ENCODE data around the gene ARIH1. TPM values are rescaled to one million over a fixed set of nuclear protein-coding genes. Genes with fewer than 3 reads are reported as not detected.

ARIH1 gene
- total RNA-seq, 1 donor from 2014 or later: 54.8 TPM

DNA sequence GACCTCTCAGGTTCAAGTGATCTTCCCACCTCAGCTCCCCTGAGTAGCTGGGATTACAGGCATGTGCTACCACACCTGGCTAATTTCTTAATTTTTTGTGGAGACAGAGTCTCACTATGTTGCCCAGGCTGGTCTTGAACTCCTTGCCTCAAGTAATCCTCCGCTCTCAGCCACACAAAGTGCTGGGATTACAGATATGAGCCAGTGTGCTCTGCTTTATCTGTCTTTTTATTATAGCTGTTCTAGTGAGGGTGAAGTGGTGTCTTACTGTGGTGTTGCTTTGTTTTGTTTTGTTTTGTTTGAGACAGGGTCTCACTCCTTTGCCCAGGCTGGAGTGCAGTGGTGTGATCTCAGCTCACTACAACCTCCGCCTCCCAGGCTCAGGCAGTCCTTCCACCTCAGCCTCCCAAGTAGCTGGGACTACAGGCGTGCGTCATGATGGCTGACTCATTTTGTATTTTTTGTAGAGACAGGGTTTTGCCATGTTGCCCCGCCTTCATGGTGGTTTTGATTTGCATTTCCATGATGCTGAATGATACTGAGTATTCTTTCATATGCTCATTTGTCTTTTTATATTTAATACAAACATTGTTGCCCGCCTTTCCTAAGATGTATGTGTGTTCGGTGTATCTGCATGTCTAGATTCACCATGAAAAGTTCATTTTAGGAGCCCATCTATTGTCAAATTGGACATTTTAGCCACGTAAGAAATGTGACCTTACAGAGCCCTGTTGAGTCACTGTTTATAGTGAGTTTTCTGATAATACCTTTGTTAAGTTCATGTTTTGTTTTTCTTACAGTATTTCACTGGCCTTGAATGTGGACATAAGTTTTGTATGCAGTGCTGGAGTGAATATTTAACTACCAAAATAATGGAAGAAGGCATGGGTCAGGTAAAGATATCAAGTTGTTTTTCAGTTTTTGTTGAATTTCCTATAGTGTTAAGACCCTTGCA is 80.6 kb downstream of the ARIH1 start:
- no peak overlapping the region for H3K27ac ChIP-seq
- no peaks in the 10 kb centered on the region for H3K4me1 ChIP-seq
- intact Hi-C loops (cut with DNase I): no loop called here
- TF ChIP-seq POLR2A (IDR thresholded peaks at IDR 0.05): no peak
- TF ChIP-seq POLR2AphosphoS5 (IDR thresholded peaks at IDR 0.05; ENCODE audit: insufficient read depth in 1 of 2, low read depth in 1 of 2): no peak
- TF ChIP-seq, protein P1, sequence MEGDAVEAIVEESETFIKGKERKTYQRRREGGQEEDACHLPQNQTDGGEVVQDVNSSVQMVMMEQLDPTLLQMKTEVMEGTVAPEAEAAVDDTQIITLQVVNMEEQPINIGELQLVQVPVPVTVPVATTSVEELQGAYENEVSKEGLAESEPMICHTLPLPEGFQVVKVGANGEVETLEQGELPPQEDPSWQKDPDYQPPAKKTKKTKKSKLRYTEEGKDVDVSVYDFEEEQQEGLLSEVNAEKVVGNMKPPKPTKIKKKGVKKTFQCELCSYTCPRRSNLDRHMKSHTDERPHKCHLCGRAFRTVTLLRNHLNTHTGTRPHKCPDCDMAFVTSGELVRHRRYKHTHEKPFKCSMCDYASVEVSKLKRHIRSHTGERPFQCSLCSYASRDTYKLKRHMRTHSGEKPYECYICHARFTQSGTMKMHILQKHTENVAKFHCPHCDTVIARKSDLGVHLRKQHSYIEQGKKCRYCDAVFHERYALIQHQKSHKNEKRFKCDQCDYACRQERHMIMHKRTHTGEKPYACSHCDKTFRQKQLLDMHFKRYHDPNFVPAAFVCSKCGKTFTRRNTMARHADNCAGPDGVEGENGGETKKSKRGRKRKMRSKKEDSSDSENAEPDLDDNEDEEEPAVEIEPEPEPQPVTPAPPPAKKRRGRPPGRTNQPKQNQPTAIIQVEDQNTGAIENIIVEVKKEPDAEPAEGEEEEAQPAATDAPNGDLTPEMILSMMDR (IDR thresholded peaks at IDR 0.05): no peak
- no peaks in the 10 kb centered on the region for H3K9me3 ChIP-seq
- no peak for DNase-seq (ENCODE audit: extremely low spot score in 2 of 2)
- H3K4me3 ChIP-seq: no peak overlapping the region
- no peaks in the 10 kb centered on the region for H3K27me3 ChIP-seq
- peaks cover 0 to 11% of the 10 kb centered on the region in 2 donors for H3K36me3 ChIP-seq

GRCh38 chr15:72559781-72560180 is 85.7 kb downstream of the ARIH1 start:
- DNase-seq (ENCODE audit: extremely low spot score in 2 of 2): no peak
- TF ChIP-seq, protein P1 (IDR thresholded peaks at IDR 0.05): no peak
- TF ChIP-seq POLR2A (IDR thresholded peaks at IDR 0.05) (no peak), POLR2AphosphoS5 (IDR thresholded peaks at IDR 0.05; ENCODE audit: insufficient read depth in 1 of 2, low read depth in 1 of 2) (no peak)
- Histone ChIP-seq H3K36me3 (peaks cover 0 to 28% of the 10 kb centered on the region in 2 donors), H3K9me3 (no peaks in the 10 kb centered on the region), H3K4me3 (no peak overlapping the region), H3K27me3 (no peaks in the 10 kb centered on the region), H3K27ac (no peak overlapping the region), H3K4me1 (no peaks in the 10 kb centered on the region)
- intact Hi-C loops (cut with DNase I): no loop called here

- intact Hi-C loops (cut with DNase I): no loop called here
- Histone ChIP-seq H3K4me3 (no peak overlapping the region), H3K9me3 (no peaks in the 10 kb centered on the region), H3K27ac (no peak overlapping the region), H3K4me1 (no peaks in the 10 kb centered on the region), H3K36me3 (peaks cover 0 to 30% of the 10 kb centered on the region in 2 donors), H3K27me3 (no peaks in the 10 kb centered on the region)
- TF ChIP-seq POLR2AphosphoS5 (IDR thresholded peaks at IDR 0.05; ENCODE audit: insufficient read depth in 1 of 2, low read depth in 1 of 2) (no peak), POLR2A (IDR thresholded peaks at IDR 0.05) (no peak)
- TF ChIP-seq, protein P1 (IDR thresholded peaks at IDR 0.05): no peak
- DNase-seq (ENCODE audit: extremely low spot score in 2 of 2): no peak
These were observed 86.3 kb downstream of the ARIH1 start for GRCh38 chr15:72560458-72560857.

DNA sequence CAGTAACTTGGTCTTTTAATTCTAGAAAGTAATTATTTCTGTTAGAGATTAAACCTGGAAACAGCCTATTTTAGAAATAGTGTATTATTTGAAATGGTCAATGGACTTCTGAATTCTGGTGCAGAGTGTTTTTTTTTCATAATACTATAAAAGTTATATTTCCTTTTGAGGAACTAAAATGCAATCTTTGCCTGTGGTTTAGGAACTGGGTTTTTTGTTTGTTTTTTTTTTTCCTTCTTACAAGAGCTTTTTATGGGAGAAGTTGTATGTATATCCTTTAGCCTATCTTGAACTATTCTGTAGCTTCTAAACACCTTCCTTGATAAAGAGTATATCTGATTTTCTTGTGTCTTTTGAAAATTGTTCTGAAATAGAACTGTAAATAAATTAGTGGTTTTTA is 88.3 kb downstream of the ARIH1 start:
- peaks cover 0 to 27% of the 10 kb centered on the region in 2 donors for H3K36me3 ChIP-seq
- intact Hi-C loops (cut with DNase I): no loop called here
- H3K9me3 ChIP-seq: no peaks in the 10 kb centered on the region
- no peak for DNase-seq (ENCODE audit: extremely low spot score in 2 of 2)
- no peaks in the 10 kb centered on the region for H3K27me3 ChIP-seq
- no peaks in the 10 kb centered on the region for H3K4me1 ChIP-seq
- H3K27ac ChIP-seq: no peak overlapping the region
- no peak for TF ChIP-seq POLR2A (IDR thresholded peaks at IDR 0.05)
- no peak for TF ChIP-seq POLR2AphosphoS5 (IDR thresholded peaks at IDR 0.05; ENCODE audit: insufficient read depth in 1 of 2, low read depth in 1 of 2)
- TF ChIP-seq, protein P1 (IDR thresholded peaks at IDR 0.05): no peak
- no peak overlapping the region for H3K4me3 ChIP-seq

- no peaks in the 10 kb centered on the region for H3K27me3 ChIP-seq
- no peak overlapping the region for H3K27ac ChIP-seq
- H3K4me3 ChIP-seq: no peak overlapping the region
- no peaks in the 10 kb centered on the region for H3K4me1 ChIP-seq
- H3K9me3 ChIP-seq: no peaks in the 10 kb centered on the region
- intact Hi-C loops (cut with DNase I): no loop called here
- peaks cover 0 to 27% of the 10 kb centered on the region in 2 donors for H3K36me3 ChIP-seq
- TF ChIP-seq POLR2A (IDR thresholded peaks at IDR 0.05) (no peak), POLR2AphosphoS5 (IDR thresholded peaks at IDR 0.05; ENCODE audit: insufficient read depth in 1 of 2, low read depth in 1 of 2) (no peak)
- TF ChIP-seq, protein P1 (IDR thresholded peaks at IDR 0.05): no peak
- DNase-seq (ENCODE audit: extremely low spot score in 2 of 2): no peak
These were observed 88.7 kb downstream of the ARIH1 start for GRCh38 chr15:72562878-72563277.

Measured in vagina (tissue), 2 donors.